HG03565 (cell line): Measurements from ENCODE around the gene SAP130.

Experiments used
- ATAC-seq: cut with Tn5 transposase; IDR thresholded peaks from one replicate; pipeline ENCODE4 v1.9.1; 2021; ENCODE audit warnings: mild to moderate bottlenecking, moderate library complexity; ENCODE audit not compliant: unreplicated experiment

Gene SAP130

DNA sequence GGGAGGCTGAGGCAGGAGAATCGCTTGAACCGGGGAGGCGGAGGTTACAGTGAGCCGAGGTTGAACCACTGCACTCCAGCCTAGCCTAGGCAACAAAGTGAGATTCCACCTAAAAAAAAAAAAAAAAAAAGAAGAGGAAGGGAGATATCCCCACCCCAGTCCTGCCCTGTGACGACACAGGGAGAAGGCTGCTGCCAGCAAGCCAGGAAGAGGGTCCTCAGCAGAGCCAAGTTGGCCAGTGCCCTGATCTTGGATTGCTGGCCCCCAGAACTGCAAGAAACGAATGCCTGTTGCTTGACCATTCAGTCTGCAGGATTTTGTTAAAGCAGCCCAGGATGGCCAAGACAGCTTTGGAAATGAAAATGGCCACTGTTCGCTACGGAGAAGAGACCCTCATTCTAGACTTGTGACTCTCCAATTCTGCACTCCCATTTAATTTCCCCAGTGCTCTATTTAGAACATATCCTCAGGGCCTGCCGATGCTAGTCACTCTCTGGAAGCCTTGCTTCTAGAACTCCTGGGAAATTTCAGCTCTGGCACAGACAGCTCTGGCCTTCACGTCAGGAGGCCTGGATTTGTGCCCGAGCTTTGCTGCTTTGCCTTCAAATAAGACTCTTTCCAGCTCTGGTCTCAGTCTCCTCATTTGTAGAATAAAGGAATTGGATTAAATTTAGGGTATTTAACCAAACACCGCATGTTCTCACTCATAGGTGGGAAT is 126.4 kb downstream of the SAP130 start:
- ATAC-seq = no peak

DNA sequence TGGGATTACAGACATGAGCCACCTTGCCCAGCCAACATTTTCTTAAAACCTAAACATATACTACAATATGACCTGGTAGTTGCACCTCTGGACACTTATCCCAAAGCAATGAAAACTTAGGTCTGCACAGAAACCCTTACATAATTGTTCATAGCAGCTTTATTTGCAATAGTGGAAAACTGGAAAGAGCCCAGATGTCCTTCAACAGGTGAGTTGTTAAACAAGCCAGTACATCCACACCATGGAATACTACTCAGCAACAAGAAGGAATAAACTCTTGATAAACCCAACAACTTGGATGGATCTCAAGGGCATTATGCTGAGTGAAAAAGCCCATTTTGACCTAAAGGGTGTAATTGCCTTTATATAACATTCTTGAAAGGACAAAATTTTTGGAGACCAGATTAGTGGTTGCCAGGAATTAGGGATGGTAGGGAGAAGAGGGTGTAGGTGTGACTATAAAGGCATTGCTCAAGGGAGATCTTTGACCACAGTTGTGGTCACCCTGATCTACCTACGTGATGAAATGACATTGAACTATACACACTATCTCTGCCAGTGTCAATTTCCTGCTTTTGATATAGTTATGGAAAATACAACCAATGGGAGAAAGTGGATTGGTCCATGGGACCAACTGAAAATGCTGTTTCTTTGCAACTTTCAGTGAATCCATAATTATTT is 130.2 kb downstream of the SAP130 start:
- no peak for ATAC-seq

DNA sequence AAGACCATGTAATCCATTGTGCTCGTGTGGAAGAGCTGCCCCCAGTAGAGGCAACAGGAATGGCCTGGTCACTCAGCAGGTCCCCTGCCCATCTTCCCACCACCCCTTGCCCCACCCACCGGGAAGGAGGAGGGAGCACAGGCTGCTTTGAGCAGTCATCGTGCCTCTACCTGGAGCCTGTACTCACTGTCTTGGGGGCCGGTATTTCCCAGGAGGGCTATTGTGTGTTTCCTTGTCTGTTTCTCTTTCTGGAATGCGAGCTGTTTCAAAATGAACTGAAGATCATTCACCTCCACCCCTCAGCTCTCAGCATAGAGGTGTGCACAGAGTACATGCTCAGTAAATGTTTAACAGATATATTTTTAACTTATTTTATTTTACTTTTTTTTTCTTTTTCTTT is 134.4 kb downstream of the SAP130 start:
- no peak for ATAC-seq

DNA sequence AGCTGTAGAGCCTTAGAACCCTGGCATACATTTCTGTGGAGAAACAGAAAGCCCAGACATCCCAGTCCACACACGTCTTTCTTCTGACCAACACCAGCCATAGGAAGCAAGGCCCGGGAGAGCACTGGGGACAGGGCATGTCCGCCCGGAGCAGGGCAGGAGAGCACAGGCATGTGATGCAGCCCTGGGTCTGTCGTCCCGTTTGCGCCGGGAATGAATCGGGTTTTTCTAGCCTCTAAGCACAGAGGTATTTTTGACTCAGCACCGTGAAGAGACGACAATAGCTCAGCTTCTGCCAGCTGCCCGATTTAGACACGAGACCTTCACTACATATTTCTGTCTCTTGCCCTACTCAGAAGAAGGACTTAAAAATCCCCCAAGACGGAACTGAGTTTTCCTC is 134.8 kb downstream of the SAP130 start:
- no peak for ATAC-seq

DNA sequence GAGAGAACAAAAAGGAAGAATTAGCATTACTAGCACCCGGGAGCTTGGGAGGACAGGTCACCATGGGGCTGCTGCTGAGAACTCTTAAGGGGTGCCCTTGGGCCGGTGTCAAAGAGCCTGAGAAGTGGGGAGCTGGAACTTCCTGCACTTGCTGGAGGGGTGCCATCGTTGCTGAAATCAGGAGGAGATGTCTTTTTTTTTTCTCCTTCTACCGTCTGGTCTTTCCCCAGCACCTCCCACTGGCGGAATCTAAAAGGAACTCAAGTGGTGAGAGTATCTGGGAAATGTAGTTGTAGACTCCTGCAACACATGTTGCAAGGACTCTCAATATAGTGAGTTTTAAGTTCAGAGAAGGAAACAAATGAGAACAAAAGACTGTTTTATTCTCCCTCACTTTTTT is 136.0 kb downstream of the SAP130 start:
- no peak for ATAC-seq
